GM19468 (cell line): ENCODE measurements around the gene UBASH3B.

Experiments
- ATAC-seq: cut with Tn5 transposase; IDR thresholded peaks from one replicate; pipeline ENCODE4 v1.9.1; 2021; ENCODE audit warnings: mild to moderate bottlenecking, moderate library complexity, moderate number of reproducible peaks; ENCODE audit not compliant: unreplicated experiment; ENCODE audit errors: extremely low read depth

UBASH3B gene

GRCh38 chr11:122777343-122777742 lies 121.8 kb downstream of the UBASH3B start:
- ATAC-seq: no peak

- ATAC-seq: no peak
Observed at GRCh38 chr11:122778148-122778547, 122.6 kb downstream of the UBASH3B start.

GRCh38 chr11:122779047-122779629 lies 123.6 kb downstream of the UBASH3B start:
- ATAC-seq: no peak

GRCh38 chr11:122780296-122780949 lies 124.9 kb downstream of the UBASH3B start:
- no peak for ATAC-seq

- peak; percentile 46 for ATAC-seq
Observed at GRCh38 chr11:122781378-122782195, 126.1 kb downstream of the UBASH3B start.

- ATAC-seq: no peak
Observed at GRCh38 chr11:122782222-122782621, 126.7 kb downstream of the UBASH3B start.

- no peak for ATAC-seq
Observed at GRCh38 chr11:122784325-122784955, 128.9 kb downstream of the UBASH3B start.

GRCh38 chr11:122785031-122785541 lies 129.6 kb downstream of the UBASH3B start:
- ATAC-seq: no peak

- ATAC-seq: no peak
Observed at GRCh38 chr11:122786896-122787295, 131.4 kb downstream of the UBASH3B start.

GRCh38 chr11:122788781-122789535 lies 133.4 kb downstream of the UBASH3B start:
- no peak for ATAC-seq

GRCh38 chr11:122789907-122790306 lies 134.4 kb downstream of the UBASH3B start:
- no peak for ATAC-seq

- ATAC-seq: no peak
Observed at GRCh38 chr11:122791411-122791810, 135.9 kb downstream of the UBASH3B start.

GRCh38 chr11:122791836-122792235 lies 136.3 kb downstream of the UBASH3B start:
- ATAC-seq: no peak

GRCh38 chr11:122793515-122793914 lies 138.0 kb downstream of the UBASH3B start:
- ATAC-seq: no peak

GRCh38 chr11:122795307-122795706 lies 139.8 kb downstream of the UBASH3B start:
- ATAC-seq: no peak

- no peak for ATAC-seq
Observed at GRCh38 chr11:122796128-122796717, 140.7 kb downstream of the UBASH3B start.

- no peak for ATAC-seq
Observed at GRCh38 chr11:122797651-122798050, 142.1 kb downstream of the UBASH3B start.

- no peak for ATAC-seq
Observed at GRCh38 chr11:122799406-122800105, 144.0 kb downstream of the UBASH3B start.

GRCh38 chr11:122802876-122803275 lies 147.4 kb downstream of the UBASH3B start:
- no peak for ATAC-seq
